Measurements from ENCODE around the gene C1orf167.

DNA sequence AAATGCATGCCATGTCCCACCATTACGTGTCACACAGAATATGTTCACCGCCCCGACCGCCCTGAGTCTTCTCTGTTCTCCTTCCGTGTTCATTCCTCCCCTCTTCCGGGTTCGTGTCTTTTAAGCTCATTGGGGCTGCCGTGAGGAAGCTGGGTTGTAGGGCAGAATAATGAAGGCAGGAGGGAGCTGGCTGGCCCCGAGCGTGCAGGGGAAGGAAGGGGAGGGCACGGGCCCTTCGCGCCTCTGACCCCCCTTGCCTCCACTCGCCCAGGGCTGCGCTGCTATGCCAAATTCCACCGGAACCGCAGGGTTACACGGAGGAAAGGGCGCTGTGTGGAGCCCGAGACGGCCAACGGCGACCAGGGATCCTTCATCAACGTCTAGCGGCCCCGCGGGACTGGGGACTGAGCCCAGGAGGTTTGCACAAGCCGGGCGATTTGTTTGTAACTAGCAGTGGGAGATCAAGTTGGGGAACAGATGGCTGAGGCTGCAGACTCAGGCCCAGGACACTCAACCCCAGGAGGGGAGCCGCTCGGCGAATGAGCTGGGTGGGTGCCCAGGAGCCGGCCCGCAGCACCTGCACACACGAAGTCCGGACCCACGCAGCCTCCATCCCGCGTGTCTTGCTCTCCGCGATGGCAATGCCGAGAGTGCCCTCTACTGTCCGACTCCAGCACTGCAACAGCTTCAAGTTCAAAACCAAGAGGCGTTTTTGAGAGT lies 42.5 kb upstream of the C1orf167 start:
- TF ChIP-seq, protein P1, sequence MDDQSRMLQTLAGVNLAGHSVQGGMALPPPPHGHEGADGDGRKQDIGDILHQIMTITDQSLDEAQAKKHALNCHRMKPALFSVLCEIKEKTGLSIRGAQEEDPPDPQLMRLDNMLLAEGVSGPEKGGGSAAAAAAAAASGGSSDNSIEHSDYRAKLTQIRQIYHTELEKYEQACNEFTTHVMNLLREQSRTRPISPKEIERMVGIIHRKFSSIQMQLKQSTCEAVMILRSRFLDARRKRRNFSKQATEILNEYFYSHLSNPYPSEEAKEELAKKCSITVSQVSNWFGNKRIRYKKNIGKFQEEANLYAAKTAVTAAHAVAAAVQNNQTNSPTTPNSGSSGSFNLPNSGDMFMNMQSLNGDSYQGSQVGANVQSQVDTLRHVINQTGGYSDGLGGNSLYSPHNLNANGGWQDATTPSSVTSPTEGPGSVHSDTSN (IDR thresholded peaks at IDR 0.05): no peak
- TF ChIP-seq EP300 (IDR thresholded peaks at IDR 0.05; ENCODE audit: borderline replicate concordance in 1 of 2, low read depth in 1 of 2, low read length in 1 of 2): no peak
- TF ChIP-seq FOSL2 (IDR thresholded peaks at IDR 0.05; ENCODE audit: borderline replicate concordance, low read depth): no peak
- TF ChIP-seq POLR2AphosphoS5 (IDR thresholded peaks at IDR 0.05; ENCODE audit: low read depth, low read length): no peak
- peak; percentile 33 for TF ChIP-seq CHD2 (IDR thresholded peaks at IDR 0.05; ENCODE audit: low read length, partially characterized antibody)

Measured in SK-N-SH (cell line).